Jurkat, Clone E6-1 (cell line): ENCODE results near the gene TRAM2.

Experiments
- DNase-seq: peaks from one replicate; pipeline ENCODE4 v3.0.0-alpha.2; 2011; ENCODE audit warnings: low read depth, low spot score
- H3K4me3 ChIP-seq: 2 replicates; pipeline ENCODE4 v1.5.1; 2011; ENCODE audit warnings: mild to moderate bottlenecking, low read length, control low read depth, moderate library complexity

Gene TRAM2

GRCh38 chr6:52573295-52573694 is 3.6 kb downstream of the TRAM2 start:
- no peak for DNase-seq

GRCh38 chr6:52572536-52572935 is 4.3 kb downstream of the TRAM2 start:
- H3K4me3 ChIP-seq, result no peak overlapping the region
- DNase-seq, result no peak

More at GRCh38 chr6:52573295-52573694, 3.6 kb downstream of the TRAM2 start:
- H3K4me3 ChIP-seq, result no peak overlapping the region

- no peak overlapping the region for H3K4me3 ChIP-seq
- no peak for DNase-seq
These were observed 5.6 kb downstream of the TRAM2 start for GRCh38 chr6:52571099-52571755.

- no peak overlapping the region for H3K4me3 ChIP-seq
- no peak for DNase-seq
These were observed 6.6 kb downstream of the TRAM2 start for GRCh38 chr6:52570291-52570700.

DNA sequence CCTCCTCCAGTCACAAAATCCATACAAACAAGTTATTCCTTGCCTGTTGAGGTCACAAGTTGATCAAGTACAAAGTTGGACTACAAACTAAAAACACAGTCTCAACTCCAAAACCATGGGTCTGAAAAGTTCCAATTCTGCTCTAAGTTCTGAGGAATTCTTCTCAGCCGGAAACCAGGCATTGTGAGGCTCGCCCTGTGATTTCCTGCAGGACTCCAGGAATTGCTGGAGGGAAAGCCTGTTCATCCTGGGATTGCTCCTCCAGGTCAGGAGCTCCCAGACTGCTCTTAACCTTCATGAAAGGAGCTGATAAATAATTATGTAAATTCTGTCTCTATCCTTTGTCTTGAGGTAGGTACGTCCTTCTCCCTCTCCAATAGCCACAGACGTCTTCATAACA is 8.5 kb downstream of the TRAM2 start:
- no peak overlapping the region for H3K4me3 ChIP-seq

GRCh38 chr6:52566853-52567279 is 10.0 kb downstream of the TRAM2 start:
- DNase-seq, result no peak
- no peak overlapping the region for H3K4me3 ChIP-seq

More for the DNA sequence above, 8.5 kb downstream of the TRAM2 start:
- DNase-seq, result no peak

DNA sequence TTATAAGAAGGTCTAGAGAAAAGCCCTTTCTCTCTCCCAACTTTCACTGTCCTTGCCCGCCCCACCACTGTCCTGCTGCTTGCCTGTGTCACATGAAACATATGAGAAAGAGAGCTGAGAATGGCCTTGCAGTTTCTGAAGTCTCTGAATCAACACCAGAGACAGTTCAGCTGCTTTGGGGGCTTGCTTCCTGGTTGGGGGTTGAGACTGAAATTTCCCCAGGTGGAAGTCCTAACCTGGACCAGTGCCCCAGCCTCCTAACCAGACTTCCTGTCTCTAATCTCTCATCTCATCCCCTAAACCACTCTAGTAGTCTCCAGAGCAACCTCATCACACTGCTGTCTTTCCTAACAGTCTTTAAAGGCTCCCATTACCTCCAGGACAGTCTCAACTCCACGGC is 10.7 kb downstream of the TRAM2 start:
- H3K4me3 ChIP-seq, result no peak overlapping the region

DNA sequence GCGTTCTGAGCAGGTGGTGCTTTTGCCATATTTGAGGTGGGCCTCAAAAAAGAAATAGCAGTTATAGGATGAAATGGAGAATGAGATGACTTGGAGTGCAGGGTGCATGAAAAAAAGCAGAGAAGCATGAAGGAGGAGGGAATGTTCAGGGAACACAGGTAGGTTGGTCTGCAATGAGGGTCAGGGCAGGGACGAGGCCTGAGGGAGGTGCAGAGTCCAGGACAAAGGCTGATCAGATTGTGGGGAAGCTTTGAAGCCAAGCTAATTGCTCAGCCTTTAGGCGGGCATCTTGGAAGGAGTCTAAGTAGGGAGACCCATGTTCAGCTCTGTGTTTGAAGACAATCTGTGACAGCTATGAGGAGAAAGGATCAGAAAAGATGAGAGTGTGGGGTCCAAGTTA is 12.0 kb downstream of the TRAM2 start:
- DNase-seq, result no peak
- no peak overlapping the region for H3K4me3 ChIP-seq

More for the DNA sequence above, 10.7 kb downstream of the TRAM2 start:
- peak; percentile 58 for DNase-seq

DNA sequence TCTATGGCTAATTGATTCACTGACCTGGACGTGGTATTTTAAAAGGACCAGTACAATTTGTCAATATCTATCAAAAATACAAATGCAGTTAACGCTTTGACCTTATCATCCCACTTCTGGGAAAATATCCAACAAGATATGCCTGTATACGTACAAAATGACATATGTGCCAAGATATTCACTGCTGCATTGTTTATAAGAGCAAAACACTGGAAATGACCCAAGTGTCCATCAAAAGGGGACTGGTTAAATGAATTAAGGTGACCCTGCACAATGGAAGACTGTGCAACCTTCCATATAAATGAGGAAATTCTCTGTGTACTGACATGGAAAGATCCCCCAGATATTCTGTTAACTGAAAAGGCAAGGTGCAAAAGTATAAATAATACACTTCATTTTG is 13.9 kb downstream of the TRAM2 start:
- DNase-seq, result no peak

DNA sequence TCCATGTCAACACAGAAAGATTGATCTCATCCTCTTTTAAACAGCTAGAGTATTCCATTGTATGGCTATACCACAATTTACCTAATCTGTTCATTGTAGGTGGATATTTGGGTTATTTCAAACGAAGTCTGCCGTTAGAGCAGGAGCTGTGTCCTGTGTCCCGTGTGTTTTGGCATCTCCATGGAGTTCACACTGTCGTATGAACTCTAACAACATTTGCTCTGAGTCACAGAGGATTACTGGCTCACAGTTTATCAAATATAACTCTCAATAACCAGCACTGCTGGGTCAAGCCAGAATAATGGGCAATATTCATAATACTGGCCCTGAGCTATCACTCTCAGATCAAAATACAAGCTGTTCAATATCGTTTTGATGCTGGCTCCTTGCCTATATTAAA is 16.4 kb downstream of the TRAM2 start:
- DNase-seq, result no peak
- no peak overlapping the region for H3K4me3 ChIP-seq

More for the DNA sequence above, 13.9 kb downstream of the TRAM2 start:
- no peak overlapping the region for H3K4me3 ChIP-seq

DNA sequence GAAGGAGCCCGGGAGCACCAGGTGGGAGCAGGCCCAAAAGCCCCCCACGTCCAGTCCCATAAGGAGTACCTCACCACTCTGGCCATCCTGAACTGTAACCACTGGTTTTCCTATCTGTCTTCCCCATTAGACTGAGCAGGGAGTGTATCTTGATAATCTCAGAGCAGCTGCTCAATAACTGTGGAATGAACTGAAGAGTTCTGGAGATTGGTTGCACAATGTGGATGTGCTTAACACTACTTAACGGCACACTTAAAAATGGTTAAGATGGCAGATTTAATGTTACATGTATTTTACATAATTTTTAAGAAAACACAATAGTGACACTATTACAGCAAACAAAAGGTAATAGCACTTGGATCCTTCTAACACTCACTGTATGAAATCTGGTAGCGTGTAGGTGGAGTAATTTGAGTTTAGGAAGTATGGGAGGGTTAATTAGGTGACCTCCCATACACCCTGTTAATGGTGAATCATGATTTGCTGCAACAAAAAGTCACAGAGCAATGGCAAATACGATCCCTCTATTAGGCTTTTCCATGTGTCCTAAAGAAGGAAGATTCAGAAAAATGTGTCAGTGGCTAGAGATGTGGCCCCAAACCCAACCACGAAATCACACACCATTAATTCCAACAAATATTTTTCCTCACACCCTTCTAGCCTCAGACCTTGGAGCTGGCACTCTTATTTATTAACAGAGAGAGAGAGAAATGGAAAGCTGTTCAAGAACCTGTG is 18.4 kb downstream of the TRAM2 start:
- no peak overlapping the region for H3K4me3 ChIP-seq

GRCh38 chr6:52557389-52558265 is 19.2 kb downstream of the TRAM2 start:
- H3K4me3 ChIP-seq, result no peak overlapping the region
- DNase-seq, result no peak

More for the DNA sequence above, 18.4 kb downstream of the TRAM2 start:
- no peak for DNase-seq

GRCh38 chr6:52555518-52556233 is 21.2 kb downstream of the TRAM2 start:
- DNase-seq, result no peak
- no peak overlapping the region for H3K4me3 ChIP-seq

DNA sequence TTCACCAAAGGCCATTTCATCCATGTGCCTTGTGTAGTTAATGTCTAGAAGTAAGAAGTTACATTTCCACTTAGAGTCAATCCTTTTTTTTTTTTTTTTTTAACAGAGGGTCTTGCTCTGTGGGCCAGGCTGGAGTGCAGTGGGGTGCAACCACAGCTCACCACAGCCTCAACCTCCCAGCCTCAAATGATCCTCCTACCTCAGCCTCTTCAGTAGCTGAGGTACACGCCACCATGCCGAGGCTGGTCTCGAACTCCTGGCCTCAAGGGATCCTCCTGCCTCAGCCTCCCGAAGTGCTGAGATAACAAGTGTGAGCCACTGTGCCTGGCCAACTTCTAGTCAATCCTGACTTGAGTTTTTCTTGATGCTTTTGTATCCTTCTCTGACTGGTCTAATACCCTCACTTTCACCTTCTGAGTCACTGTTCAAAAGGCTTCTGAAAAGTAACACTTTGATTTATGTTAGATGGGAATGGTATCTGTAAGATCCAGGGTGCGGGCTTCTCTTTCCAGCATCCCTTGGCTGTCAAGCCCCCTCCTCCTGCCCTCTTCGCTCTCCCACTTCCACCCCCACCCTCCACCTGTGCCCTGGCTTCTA is 22.1 kb downstream of the TRAM2 start:
- no peak for DNase-seq
- H3K4me3 ChIP-seq, result no peak overlapping the region

- no peak for DNase-seq
These were observed 23.1 kb downstream of the TRAM2 start for GRCh38 chr6:52553719-52554118.

DNA sequence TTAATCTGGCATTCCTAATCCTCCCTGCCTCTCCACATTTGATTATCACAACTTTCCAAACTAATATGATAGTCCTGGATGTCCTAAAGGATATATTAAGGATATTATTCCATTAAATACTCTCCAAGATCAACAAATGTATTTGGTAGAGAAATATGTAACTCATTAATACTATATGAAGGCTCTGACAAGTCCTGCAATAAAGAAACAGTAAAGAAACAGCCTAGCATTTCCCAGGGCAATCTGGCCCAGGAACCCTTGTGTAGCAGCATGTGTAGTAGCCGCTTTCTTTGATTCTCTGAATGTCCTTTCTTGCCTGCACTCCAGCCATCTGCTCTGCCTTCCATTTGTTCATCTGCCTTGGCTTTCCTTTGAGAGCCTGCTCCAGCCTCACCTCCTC is 23.7 kb downstream of the TRAM2 start:
- DNase-seq, result no peak
- no peak overlapping the region for H3K4me3 ChIP-seq

More at GRCh38 chr6:52553719-52554118, 23.1 kb downstream of the TRAM2 start:
- no peak overlapping the region for H3K4me3 ChIP-seq

DNA sequence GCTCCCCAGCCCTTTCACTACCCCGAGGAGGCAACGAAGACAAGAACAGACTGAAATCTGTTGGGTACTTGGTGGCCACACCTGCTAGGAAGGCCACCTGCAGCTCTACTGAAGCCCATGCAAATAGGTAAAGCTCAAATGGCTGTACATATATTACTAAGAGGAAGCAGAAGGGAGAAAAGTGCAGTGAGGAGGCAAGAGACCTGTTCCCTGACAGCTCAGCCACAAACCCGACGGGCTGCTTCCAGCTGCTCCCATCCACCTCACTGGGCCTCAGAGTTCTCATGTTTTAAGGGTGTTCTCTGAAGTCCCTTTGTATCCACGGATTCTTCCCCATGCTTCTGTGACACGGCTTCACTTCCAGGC is 24.6 kb downstream of the TRAM2 start:
- no peak overlapping the region for H3K4me3 ChIP-seq
- no peak for DNase-seq

GRCh38 chr6:52551483-52552277 is 25.2 kb downstream of the TRAM2 start:
- H3K4me3 ChIP-seq, result no peak overlapping the region
- DNase-seq, result no peak
